22Rv1 (cell line): ENCODE data around the gene ABCA2.

Source experiments
- ZFX ChIP-seq: fragments of 450-650 bp; IDR thresholded peaks from 2 replicates; pipeline ENCODE4 v1.6.1; 2017; ENCODE audit warnings: antibody characterized with exemption, borderline replicate concordance
- TF ChIP-seq, protein P1 (sequence below): fragments of 450-650 bp; IDR thresholded peaks from 2 replicates; pipeline ENCODE4 v1.5.1; 2017; ENCODE audit warnings: mild to moderate bottlenecking

DNA sequence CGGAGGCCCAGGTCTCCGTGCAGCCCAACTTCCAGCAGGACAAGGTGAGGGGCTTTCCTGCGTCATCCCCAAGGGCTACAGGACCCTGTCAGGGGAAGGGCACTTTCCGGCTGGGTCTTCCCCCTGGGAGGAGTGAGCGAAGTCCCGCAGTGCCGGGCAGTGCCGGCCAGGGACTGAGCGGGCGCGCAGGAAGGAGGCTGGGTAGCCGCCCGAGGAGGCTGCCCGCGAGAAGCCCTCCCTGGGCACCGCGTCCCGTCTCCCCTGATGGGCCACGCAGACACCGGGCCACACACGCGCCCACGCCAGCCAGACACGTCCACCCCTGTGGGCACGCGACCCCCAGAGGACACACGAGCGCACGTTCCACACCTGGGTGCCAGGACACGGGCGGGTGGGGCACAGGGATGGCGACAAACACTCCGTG is 50.4 kb downstream of the ABCA2 start:
- TF ChIP-seq, protein P1, sequence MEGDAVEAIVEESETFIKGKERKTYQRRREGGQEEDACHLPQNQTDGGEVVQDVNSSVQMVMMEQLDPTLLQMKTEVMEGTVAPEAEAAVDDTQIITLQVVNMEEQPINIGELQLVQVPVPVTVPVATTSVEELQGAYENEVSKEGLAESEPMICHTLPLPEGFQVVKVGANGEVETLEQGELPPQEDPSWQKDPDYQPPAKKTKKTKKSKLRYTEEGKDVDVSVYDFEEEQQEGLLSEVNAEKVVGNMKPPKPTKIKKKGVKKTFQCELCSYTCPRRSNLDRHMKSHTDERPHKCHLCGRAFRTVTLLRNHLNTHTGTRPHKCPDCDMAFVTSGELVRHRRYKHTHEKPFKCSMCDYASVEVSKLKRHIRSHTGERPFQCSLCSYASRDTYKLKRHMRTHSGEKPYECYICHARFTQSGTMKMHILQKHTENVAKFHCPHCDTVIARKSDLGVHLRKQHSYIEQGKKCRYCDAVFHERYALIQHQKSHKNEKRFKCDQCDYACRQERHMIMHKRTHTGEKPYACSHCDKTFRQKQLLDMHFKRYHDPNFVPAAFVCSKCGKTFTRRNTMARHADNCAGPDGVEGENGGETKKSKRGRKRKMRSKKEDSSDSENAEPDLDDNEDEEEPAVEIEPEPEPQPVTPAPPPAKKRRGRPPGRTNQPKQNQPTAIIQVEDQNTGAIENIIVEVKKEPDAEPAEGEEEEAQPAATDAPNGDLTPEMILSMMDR, result no peak
- no peak for TF ChIP-seq ZFX
